ENCODE measurements around the gene G3BP1.
"Not testable (repeated sequence)": the region's sequence is repeated elsewhere in the genome, so short reads cannot be mapped to it uniquely, and the experiment has no call there.

DNA sequence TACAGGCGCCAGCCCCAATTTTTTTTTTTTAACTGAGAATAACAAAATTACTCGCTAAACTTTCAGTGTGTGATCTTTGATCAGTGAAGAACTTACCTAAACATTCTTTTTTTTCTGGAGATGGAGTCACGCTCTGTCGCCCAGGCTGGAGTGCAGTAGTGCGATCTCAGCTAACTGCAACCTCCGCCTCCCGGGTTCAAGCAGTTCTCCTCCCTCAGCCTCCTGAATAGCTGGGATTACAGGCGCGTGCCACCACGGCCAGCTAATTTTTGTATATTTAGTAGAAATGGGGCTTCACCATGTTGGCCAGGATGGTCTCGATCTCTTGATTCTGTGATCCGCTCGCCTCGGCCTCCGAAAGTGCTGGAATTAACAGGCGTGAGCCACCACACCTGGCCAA, 11.9 kb downstream of the G3BP1 start:
- TF ChIP-seq, protein P1, sequence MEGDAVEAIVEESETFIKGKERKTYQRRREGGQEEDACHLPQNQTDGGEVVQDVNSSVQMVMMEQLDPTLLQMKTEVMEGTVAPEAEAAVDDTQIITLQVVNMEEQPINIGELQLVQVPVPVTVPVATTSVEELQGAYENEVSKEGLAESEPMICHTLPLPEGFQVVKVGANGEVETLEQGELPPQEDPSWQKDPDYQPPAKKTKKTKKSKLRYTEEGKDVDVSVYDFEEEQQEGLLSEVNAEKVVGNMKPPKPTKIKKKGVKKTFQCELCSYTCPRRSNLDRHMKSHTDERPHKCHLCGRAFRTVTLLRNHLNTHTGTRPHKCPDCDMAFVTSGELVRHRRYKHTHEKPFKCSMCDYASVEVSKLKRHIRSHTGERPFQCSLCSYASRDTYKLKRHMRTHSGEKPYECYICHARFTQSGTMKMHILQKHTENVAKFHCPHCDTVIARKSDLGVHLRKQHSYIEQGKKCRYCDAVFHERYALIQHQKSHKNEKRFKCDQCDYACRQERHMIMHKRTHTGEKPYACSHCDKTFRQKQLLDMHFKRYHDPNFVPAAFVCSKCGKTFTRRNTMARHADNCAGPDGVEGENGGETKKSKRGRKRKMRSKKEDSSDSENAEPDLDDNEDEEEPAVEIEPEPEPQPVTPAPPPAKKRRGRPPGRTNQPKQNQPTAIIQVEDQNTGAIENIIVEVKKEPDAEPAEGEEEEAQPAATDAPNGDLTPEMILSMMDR (IDR thresholded peaks at IDR 0.05) = not testable (repeated sequence)
- not testable (repeated sequence) for TF ChIP-seq POLR2A (IDR thresholded peaks at IDR 0.05)

Data from thyroid gland (tissue), 4 donors.